Measurements from ENCODE around the gene THRB.

- TF ChIP-seq, protein P1, sequence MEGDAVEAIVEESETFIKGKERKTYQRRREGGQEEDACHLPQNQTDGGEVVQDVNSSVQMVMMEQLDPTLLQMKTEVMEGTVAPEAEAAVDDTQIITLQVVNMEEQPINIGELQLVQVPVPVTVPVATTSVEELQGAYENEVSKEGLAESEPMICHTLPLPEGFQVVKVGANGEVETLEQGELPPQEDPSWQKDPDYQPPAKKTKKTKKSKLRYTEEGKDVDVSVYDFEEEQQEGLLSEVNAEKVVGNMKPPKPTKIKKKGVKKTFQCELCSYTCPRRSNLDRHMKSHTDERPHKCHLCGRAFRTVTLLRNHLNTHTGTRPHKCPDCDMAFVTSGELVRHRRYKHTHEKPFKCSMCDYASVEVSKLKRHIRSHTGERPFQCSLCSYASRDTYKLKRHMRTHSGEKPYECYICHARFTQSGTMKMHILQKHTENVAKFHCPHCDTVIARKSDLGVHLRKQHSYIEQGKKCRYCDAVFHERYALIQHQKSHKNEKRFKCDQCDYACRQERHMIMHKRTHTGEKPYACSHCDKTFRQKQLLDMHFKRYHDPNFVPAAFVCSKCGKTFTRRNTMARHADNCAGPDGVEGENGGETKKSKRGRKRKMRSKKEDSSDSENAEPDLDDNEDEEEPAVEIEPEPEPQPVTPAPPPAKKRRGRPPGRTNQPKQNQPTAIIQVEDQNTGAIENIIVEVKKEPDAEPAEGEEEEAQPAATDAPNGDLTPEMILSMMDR (IDR thresholded peaks at IDR 0.05; ENCODE audit: low read depth, low read length), result no peak
- TF ChIP-seq POLR2A (IDR thresholded peaks at IDR 0.05; ENCODE audit: extremely low read depth, insufficient read length), result no peak
- TF ChIP-seq, protein P2, sequence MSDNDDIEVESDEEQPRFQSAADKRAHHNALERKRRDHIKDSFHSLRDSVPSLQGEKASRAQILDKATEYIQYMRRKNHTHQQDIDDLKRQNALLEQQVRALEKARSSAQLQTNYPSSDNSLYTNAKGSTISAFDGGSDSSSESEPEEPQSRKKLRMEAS (IDR thresholded peaks at IDR 0.05; ENCODE audit: low read depth, low read length), result no peak
These were observed 174.0 kb downstream of the THRB start for GRCh38 chr3:24320601-24321000.
